ENCODE results near the gene FITM2.

DNA sequence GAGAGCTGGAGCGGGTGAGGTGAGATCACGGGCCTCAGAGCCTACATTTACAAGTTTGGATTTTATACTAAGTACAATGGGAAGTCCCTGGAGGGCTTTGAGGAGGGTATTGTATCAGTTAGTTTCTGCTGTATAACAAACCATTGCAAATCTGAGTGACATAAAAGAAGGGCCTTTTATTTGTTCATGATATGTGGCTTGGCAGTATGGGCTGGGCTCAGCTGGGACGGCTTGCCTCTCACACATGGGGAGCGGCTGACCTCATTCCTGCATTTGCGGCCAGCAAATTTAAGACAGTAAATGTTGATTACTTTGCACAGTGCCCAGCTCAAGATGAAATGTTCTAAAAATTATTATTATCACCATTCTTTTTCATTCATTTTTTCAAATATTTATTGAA is 42.2 kb downstream of the FITM2 start:
- TF ChIP-seq PBX3 (CRISPR knock-in tag; IDR thresholded peaks at IDR 0.05), result no peak
- no peak for TF ChIP-seq CTCF (tag by site-specific recombination; IDR thresholded peaks at IDR 0.05)
- no peak for TF ChIP-seq TCF7L2 (IDR thresholded peaks at IDR 0.05; ENCODE audit: borderline replicate concordance, low read depth, low read length)
- TF ChIP-seq, protein P1, sequence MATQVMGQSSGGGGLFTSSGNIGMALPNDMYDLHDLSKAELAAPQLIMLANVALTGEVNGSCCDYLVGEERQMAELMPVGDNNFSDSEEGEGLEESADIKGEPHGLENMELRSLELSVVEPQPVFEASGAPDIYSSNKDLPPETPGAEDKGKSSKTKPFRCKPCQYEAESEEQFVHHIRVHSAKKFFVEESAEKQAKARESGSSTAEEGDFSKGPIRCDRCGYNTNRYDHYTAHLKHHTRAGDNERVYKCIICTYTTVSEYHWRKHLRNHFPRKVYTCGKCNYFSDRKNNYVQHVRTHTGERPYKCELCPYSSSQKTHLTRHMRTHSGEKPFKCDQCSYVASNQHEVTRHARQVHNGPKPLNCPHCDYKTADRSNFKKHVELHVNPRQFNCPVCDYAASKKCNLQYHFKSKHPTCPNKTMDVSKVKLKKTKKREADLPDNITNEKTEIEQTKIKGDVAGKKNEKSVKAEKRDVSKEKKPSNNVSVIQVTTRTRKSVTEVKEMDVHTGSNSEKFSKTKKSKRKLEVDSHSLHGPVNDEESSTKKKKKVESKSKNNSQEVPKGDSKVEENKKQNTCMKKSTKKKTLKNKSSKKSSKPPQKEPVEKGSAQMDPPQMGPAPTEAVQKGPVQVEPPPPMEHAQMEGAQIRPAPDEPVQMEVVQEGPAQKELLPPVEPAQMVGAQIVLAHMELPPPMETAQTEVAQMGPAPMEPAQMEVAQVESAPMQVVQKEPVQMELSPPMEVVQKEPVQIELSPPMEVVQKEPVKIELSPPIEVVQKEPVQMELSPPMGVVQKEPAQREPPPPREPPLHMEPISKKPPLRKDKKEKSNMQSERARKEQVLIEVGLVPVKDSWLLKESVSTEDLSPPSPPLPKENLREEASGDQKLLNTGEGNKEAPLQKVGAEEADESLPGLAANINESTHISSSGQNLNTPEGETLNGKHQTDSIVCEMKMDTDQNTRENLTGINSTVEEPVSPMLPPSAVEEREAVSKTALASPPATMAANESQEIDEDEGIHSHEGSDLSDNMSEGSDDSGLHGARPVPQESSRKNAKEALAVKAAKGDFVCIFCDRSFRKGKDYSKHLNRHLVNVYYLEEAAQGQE (tag by site-specific recombination; IDR thresholded peaks at IDR 0.05), result no peak
- no peak for TF ChIP-seq ZNF530 (tag by site-specific recombination; IDR thresholded peaks at IDR 0.05; ENCODE audit: low read depth)
- no peak for TF ChIP-seq ZNF221 (tag by site-specific recombination; IDR thresholded peaks at IDR 0.05; ENCODE audit: borderline replicate concordance)
- no peak for TF ChIP-seq ZBTB1 (tag by site-specific recombination; IDR thresholded peaks at IDR 0.05)
- TF ChIP-seq, protein P2, sequence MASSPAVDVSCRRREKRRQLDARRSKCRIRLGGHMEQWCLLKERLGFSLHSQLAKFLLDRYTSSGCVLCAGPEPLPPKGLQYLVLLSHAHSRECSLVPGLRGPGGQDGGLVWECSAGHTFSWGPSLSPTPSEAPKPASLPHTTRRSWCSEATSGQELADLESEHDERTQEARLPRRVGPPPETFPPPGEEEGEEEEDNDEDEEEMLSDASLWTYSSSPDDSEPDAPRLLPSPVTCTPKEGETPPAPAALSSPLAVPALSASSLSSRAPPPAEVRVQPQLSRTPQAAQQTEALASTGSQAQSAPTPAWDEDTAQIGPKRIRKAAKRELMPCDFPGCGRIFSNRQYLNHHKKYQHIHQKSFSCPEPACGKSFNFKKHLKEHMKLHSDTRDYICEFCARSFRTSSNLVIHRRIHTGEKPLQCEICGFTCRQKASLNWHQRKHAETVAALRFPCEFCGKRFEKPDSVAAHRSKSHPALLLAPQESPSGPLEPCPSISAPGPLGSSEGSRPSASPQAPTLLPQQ (tag by site-specific recombination; IDR thresholded peaks at IDR 0.05), result no peak
- no peak for TF ChIP-seq ZNF654 (tag by site-specific recombination; IDR thresholded peaks at IDR 0.05; ENCODE audit: low read depth)
- TF ChIP-seq ZNF510 (tag by site-specific recombination; IDR thresholded peaks at IDR 0.05; ENCODE audit: insufficient replicate concordance), result no peak
- no peak for TF ChIP-seq ZNF174 (tag by site-specific recombination; IDR thresholded peaks at IDR 0.05)
